Progenitor cell of endocrine pancreas (in vitro differentiated cells): Measurements from ENCODE around the gene FTO. TPM values are rescaled to one million over a fixed set of nuclear protein-coding genes. Genes with fewer than 3 reads are reported as not detected.

Experiments used
- DNase-seq: peaks from one replicate; pipeline ENCODE4 v3.0.0; 2021; ENCODE audit warnings: low spot score; ENCODE audit not compliant: unreplicated experiment
- H3K27ac Mint-ChIP-seq: 2 replicates; pipeline ENCODE4 v1.8.0; 2021; ENCODE audit warnings: mild to moderate bottlenecking, moderate library complexity, mixed read lengths
- H3K27me3 Mint-ChIP-seq: 2 replicates; pipeline ENCODE4 v1.8.0; 2021; ENCODE audit warnings: mixed read lengths
- H3K36me3 Mint-ChIP-seq: 2 replicates; pipeline ENCODE4 v1.8.0; 2022; ENCODE audit warnings: mixed read lengths; ENCODE audit not compliant: insufficient read depth
- H3K4me1 Mint-ChIP-seq: 2 replicates; pipeline ENCODE4 v1.8.0; 2021; ENCODE audit warnings: low read depth, mixed read lengths
- H3K4me3 Mint-ChIP-seq: 2 replicates; pipeline ENCODE4 v1.8.0; 2021; ENCODE audit warnings: low read depth, mild to moderate bottlenecking, moderate library complexity, mixed read lengths
- H3K9me3 Mint-ChIP-seq: 2 replicates; pipeline ENCODE4 v1.8.0; 2021; ENCODE audit warnings: low read depth, mixed read lengths
- total RNA-seq: library from RNA; stranded (reverse); gene quantifications from 2 replicates; pipeline ENCODE4 v1.2.1, GENCODE V29; 2021
- TF ChIP-seq, protein P1 (sequence below): fragments of 200-600 bp; sonication (generic); IDR thresholded peaks from one replicate; pipeline ENCODE4 v1.5.0; 2021; ENCODE audit warnings: antibody characterized with exemption, mild to moderate bottlenecking; ENCODE audit not compliant: unreplicated experiment

FTO gene
- total RNA-seq, 1 donor from 2014 or later: 78.7 TPM

GRCh38 chr16:54120846-54121480, 417.0 kb downstream of the FTO start:
- H3K9me3 Mint-ChIP-seq: no peaks in the 10 kb centered on the region
- H3K4me1 Mint-ChIP-seq: peaks cover 12% of the 10 kb centered on the region
- TF ChIP-seq, protein P1, sequence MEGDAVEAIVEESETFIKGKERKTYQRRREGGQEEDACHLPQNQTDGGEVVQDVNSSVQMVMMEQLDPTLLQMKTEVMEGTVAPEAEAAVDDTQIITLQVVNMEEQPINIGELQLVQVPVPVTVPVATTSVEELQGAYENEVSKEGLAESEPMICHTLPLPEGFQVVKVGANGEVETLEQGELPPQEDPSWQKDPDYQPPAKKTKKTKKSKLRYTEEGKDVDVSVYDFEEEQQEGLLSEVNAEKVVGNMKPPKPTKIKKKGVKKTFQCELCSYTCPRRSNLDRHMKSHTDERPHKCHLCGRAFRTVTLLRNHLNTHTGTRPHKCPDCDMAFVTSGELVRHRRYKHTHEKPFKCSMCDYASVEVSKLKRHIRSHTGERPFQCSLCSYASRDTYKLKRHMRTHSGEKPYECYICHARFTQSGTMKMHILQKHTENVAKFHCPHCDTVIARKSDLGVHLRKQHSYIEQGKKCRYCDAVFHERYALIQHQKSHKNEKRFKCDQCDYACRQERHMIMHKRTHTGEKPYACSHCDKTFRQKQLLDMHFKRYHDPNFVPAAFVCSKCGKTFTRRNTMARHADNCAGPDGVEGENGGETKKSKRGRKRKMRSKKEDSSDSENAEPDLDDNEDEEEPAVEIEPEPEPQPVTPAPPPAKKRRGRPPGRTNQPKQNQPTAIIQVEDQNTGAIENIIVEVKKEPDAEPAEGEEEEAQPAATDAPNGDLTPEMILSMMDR: no peak
- H3K27ac Mint-ChIP-seq: no peak overlapping the region
- no peak overlapping the region for H3K4me3 Mint-ChIP-seq
- no peak for DNase-seq
- no peaks in the 10 kb centered on the region for H3K36me3 Mint-ChIP-seq
- peaks cover 5% of the 10 kb centered on the region for H3K27me3 Mint-ChIP-seq

DNA sequence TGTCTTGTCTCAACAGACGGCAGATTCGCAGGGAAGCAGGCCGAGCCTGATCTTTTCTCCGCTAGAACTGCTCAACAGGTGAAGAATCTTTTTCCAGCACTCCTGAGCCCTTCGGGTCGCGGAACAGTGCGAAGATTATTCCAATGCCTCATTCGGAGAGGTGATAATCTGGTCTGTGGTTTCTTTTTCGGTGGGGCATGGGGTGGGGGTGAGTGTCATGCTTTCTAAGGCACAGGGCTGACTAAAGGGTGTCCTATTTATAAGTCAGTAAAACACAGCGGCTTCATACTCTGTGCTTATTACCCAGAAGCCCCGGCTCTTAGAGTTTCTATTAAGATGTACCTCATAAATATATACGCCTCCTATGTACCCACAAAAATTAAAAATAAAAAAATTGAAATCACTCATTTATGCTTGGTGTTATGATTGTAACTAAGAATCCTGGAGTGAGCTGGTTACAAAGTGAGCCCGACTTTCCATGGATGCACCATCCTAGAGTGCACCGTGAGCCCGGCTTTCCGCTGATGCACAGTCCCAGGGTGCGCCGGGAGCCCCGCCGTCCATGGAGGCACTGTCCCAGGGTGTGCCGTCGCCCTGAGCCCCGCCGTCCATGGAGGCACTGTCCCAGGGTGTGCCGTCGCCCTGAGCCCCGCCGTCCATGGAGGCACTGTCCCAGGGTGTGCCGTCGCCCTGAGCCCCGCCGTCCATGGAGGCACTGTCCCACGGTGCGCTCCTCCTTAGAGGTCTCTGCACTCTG, 417.8 kb downstream of the FTO start:
- no peaks in the 10 kb centered on the region for H3K9me3 Mint-ChIP-seq
- no peak for DNase-seq
- no peak overlapping the region for H3K27ac Mint-ChIP-seq
- TF ChIP-seq, protein P1: no peak
- H3K27me3 Mint-ChIP-seq: peaks cover 3% of the 10 kb centered on the region
- no peak overlapping the region for H3K4me3 Mint-ChIP-seq
- peaks cover 11% of the 10 kb centered on the region for H3K4me1 Mint-ChIP-seq
- H3K36me3 Mint-ChIP-seq: no peaks in the 10 kb centered on the region

GRCh38 chr16:54123766-54124165, 419.8 kb downstream of the FTO start:
- no peak overlapping the region for H3K27ac Mint-ChIP-seq
- TF ChIP-seq, protein P1: no peak
- H3K27me3 Mint-ChIP-seq: peaks cover 8% of the 10 kb centered on the region
- H3K9me3 Mint-ChIP-seq: no peaks in the 10 kb centered on the region
- no peak for DNase-seq
- H3K36me3 Mint-ChIP-seq: no peaks in the 10 kb centered on the region
- no peak overlapping the region for H3K4me3 Mint-ChIP-seq
- no peaks in the 10 kb centered on the region for H3K4me1 Mint-ChIP-seq

GRCh38 chr16:54125751-54126655, 422.0 kb downstream of the FTO start:
- peaks cover 5% of the 10 kb centered on the region for H3K9me3 Mint-ChIP-seq
- TF ChIP-seq, protein P1: no peak
- H3K4me1 Mint-ChIP-seq: no peaks in the 10 kb centered on the region
- H3K27ac Mint-ChIP-seq: no peak overlapping the region
- H3K27me3 Mint-ChIP-seq: peaks cover 9% of the 10 kb centered on the region
- H3K36me3 Mint-ChIP-seq: no peaks in the 10 kb centered on the region
- H3K4me3 Mint-ChIP-seq: no peak overlapping the region
- no peak for DNase-seq

GRCh38 chr16:54126907-54127306, 423.0 kb downstream of the FTO start:
- H3K36me3 Mint-ChIP-seq: no peaks in the 10 kb centered on the region
- H3K27ac Mint-ChIP-seq: no peak overlapping the region
- H3K4me3 Mint-ChIP-seq: no peak overlapping the region

More at GRCh38 chr16:54126907-54127306, 423.0 kb downstream of the FTO start:
- TF ChIP-seq, protein P1: no peak
- H3K4me1 Mint-ChIP-seq: no peaks in the 10 kb centered on the region
- peaks cover 10% of the 10 kb centered on the region for H3K9me3 Mint-ChIP-seq
- H3K27me3 Mint-ChIP-seq: peaks cover 17% of the 10 kb centered on the region
- no peak for DNase-seq
